ENCODE measurements around the gene ATP8B4.

ATP8B4 gene

GRCh38 chr15:49832511-49832910 lies 286.5 kb downstream of the ATP8B4 start:
- Histone ChIP-seq H3K27ac (no peak overlapping the region), H3K4me1 (ENCODE audit: low read depth, poor library complexity, severe bottlenecking) (no peaks in the 10 kb centered on the region), H2AFZ (ENCODE audit: low read depth) (no peak overlapping the region), H3K9ac (no peak overlapping the region), H3K4me3 (IDR thresholded peaks at IDR 0.05; ENCODE audit: insufficient read depth, low read depth, low read length) (no peak overlapping the region), H3K36me3 (ENCODE audit: insufficient read depth) (no peaks in the 10 kb centered on the region), H3K4me2 (no peak overlapping the region), H3K79me2 (ENCODE audit: insufficient read depth, low read depth) (no peaks in the 10 kb centered on the region), H4K20me1 (ENCODE audit: insufficient read depth) (no peaks in the 10 kb centered on the region), H3K27me3 (ENCODE audit: insufficient read depth, low read depth) (no peaks in the 10 kb centered on the region)
- no peak for TF ChIP-seq CTCF (conservative IDR thresholded peaks at IDR 0.05; ENCODE audit: low read depth, low read length)

- Histone ChIP-seq H3K4me2 (no peak overlapping the region), H3K79me2 (ENCODE audit: insufficient read depth, low read depth) (no peaks in the 10 kb centered on the region), H4K20me1 (ENCODE audit: insufficient read depth) (no peaks in the 10 kb centered on the region), H3K27me3 (ENCODE audit: insufficient read depth, low read depth) (no peaks in the 10 kb centered on the region), H3K36me3 (ENCODE audit: insufficient read depth) (no peaks in the 10 kb centered on the region), H3K4me3 (IDR thresholded peaks at IDR 0.05; ENCODE audit: insufficient read depth, low read depth, low read length) (no peak overlapping the region), H2AFZ (ENCODE audit: low read depth) (no peak overlapping the region), H3K27ac (no peak overlapping the region), H3K9ac (no peak overlapping the region), H3K4me1 (ENCODE audit: low read depth, poor library complexity, severe bottlenecking) (no peaks in the 10 kb centered on the region)
- no peak for TF ChIP-seq CTCF (conservative IDR thresholded peaks at IDR 0.05; ENCODE audit: low read depth, low read length)
Observed at GRCh38 chr15:49831206-49831965, 287.6 kb downstream of the ATP8B4 start.

- no peaks in the 10 kb centered on the region for H3K79me2 ChIP-seq (ENCODE audit: insufficient read depth, low read depth)
- TF ChIP-seq CTCF (conservative IDR thresholded peaks at IDR 0.05; ENCODE audit: low read depth, low read length), result no peak
- no peaks in the 10 kb centered on the region for H3K27me3 ChIP-seq (ENCODE audit: insufficient read depth, low read depth)
- no peak overlapping the region for H3K4me3 ChIP-seq (IDR thresholded peaks at IDR 0.05; ENCODE audit: insufficient read depth, low read depth, low read length)
- no peaks in the 10 kb centered on the region for H3K4me1 ChIP-seq (ENCODE audit: low read depth, poor library complexity, severe bottlenecking)
- no peak overlapping the region for H3K4me2 ChIP-seq
- no peaks in the 10 kb centered on the region for H4K20me1 ChIP-seq (ENCODE audit: insufficient read depth)
- H3K36me3 ChIP-seq (ENCODE audit: insufficient read depth), result no peaks in the 10 kb centered on the region
- no peak overlapping the region for H3K27ac ChIP-seq
- no peak overlapping the region for H2AFZ ChIP-seq (ENCODE audit: low read depth)
- no peak overlapping the region for H3K9ac ChIP-seq
Observed at GRCh38 chr15:49830391-49830790, 288.6 kb downstream of the ATP8B4 start.

- Histone ChIP-seq H4K20me1 (ENCODE audit: insufficient read depth) (no peaks in the 10 kb centered on the region), H3K79me2 (ENCODE audit: insufficient read depth, low read depth) (no peaks in the 10 kb centered on the region), H3K4me1 (ENCODE audit: low read depth, poor library complexity, severe bottlenecking) (no peaks in the 10 kb centered on the region), H3K27ac (no peak overlapping the region), H3K4me3 (IDR thresholded peaks at IDR 0.05; ENCODE audit: insufficient read depth, low read depth, low read length) (no peak overlapping the region), H3K4me2 (no peak overlapping the region), H3K9ac (no peak overlapping the region), H3K27me3 (ENCODE audit: insufficient read depth, low read depth) (no peaks in the 10 kb centered on the region), H2AFZ (ENCODE audit: low read depth) (no peak overlapping the region), H3K36me3 (ENCODE audit: insufficient read depth) (no peaks in the 10 kb centered on the region)
- no peak for TF ChIP-seq CTCF (conservative IDR thresholded peaks at IDR 0.05; ENCODE audit: low read depth, low read length)
Observed at GRCh38 chr15:49827311-49827710, 291.7 kb downstream of the ATP8B4 start.

Data from KMS-11 (cell line).